ENCODE results near the gene GPR15LG.

The GPR15LG gene

DNA sequence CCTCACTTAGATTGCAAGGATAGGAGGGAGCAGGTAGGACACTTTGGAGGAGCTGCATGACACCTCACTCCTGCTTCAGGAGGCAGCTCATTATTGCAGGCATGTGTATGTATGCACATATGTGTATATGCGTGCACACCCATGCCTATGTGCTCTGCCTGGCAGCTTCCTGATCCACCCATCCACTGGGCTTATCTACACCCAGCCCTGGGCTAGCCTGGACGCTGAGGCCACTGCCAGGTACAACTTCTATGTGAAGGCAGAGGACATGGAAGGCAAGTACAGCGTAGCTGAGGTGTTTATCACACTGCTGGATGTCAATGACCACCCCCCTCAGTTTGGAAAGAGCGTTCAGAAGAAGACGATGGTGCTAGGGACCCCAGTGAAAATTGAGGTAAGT lies 38.4 kb downstream of the GPR15LG start:
- no peaks in the 10 kb centered on the region for H3K36me3 ChIP-seq (ENCODE audit: control insufficient read depth, insufficient read depth, low read length)
- H3K27me3 ChIP-seq (ENCODE audit: control insufficient read depth, insufficient read depth, low read length): peaks cover 3% of the 10 kb centered on the region

GRCh38 chr10:84213076-84213475 lies 39.5 kb downstream of the GPR15LG start:
- no peaks in the 10 kb centered on the region for H3K9me3 ChIP-seq (ENCODE audit: control insufficient read depth, low read length)
- no peak overlapping the region for H3K9ac ChIP-seq (ENCODE audit: low read length)
- peaks cover 3% of the 10 kb centered on the region for H3K27me3 ChIP-seq (ENCODE audit: control insufficient read depth, insufficient read depth, low read length)
- no peaks in the 10 kb centered on the region for H3K36me3 ChIP-seq (ENCODE audit: control insufficient read depth, insufficient read depth, low read length)
- H3K4me1 ChIP-seq (ENCODE audit: control insufficient read depth, insufficient read depth, low read length): no peaks in the 10 kb centered on the region
- no peak overlapping the region for H3K4me3 ChIP-seq (ENCODE audit: low read length)

More for the DNA sequence above, 38.4 kb downstream of the GPR15LG start:
- Histone ChIP-seq H3K4me1 (ENCODE audit: control insufficient read depth, insufficient read depth, low read length) (no peaks in the 10 kb centered on the region), H3K9ac (ENCODE audit: low read length) (no peak overlapping the region), H3K4me3 (ENCODE audit: low read length) (no peak overlapping the region), H3K9me3 (ENCODE audit: control insufficient read depth, low read length) (no peaks in the 10 kb centered on the region)

DNA sequence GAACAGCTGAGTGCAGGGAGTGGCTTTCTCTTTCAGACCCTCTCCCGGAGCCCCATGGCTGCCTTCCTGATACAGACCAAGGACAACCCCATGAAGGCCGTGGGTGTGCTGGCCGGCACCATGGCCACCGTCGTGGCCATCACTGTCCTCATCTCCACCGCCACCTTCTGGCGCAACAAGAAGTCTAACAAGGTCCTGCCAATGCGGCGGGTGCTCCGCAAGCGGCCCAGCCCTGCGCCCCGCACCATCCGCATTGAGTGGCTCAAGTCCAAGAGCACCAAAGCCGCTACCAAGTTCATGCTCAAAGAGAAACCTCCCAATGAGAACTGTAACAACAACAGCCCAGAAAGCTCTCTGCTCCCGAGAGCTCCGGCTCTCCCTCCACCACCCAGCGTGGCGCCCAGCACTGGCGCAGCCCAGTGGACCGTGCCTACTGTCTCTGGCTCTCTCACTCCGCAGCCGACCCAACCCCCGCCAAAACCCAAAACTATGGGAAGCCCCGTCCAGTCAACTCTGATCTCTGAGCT lies 40.5 kb downstream of the GPR15LG start:
- peaks cover 3% of the 10 kb centered on the region for H3K27me3 ChIP-seq (ENCODE audit: control insufficient read depth, insufficient read depth, low read length)
- no peak overlapping the region for H3K4me3 ChIP-seq (ENCODE audit: low read length)
- no peaks in the 10 kb centered on the region for H3K36me3 ChIP-seq (ENCODE audit: control insufficient read depth, insufficient read depth, low read length)
- no peaks in the 10 kb centered on the region for H3K9me3 ChIP-seq (ENCODE audit: control insufficient read depth, low read length)
- no peaks in the 10 kb centered on the region for H3K4me1 ChIP-seq (ENCODE audit: control insufficient read depth, insufficient read depth, low read length)
- no peak overlapping the region for H3K9ac ChIP-seq (ENCODE audit: low read length)

- Histone ChIP-seq H3K4me1 (ENCODE audit: control insufficient read depth, insufficient read depth, low read length) (no peaks in the 10 kb centered on the region), H3K4me3 (ENCODE audit: low read length) (no peak overlapping the region), H3K9ac (ENCODE audit: low read length) (no peak overlapping the region), H3K9me3 (ENCODE audit: control insufficient read depth, low read length) (no peaks in the 10 kb centered on the region), H3K36me3 (ENCODE audit: control insufficient read depth, insufficient read depth, low read length) (no peaks in the 10 kb centered on the region), H3K27me3 (ENCODE audit: control insufficient read depth, insufficient read depth, low read length) (peaks cover 3% of the 10 kb centered on the region)
Measured at GRCh38 chr10:84214612-84215235, 41.1 kb downstream of the GPR15LG start.

DNA sequence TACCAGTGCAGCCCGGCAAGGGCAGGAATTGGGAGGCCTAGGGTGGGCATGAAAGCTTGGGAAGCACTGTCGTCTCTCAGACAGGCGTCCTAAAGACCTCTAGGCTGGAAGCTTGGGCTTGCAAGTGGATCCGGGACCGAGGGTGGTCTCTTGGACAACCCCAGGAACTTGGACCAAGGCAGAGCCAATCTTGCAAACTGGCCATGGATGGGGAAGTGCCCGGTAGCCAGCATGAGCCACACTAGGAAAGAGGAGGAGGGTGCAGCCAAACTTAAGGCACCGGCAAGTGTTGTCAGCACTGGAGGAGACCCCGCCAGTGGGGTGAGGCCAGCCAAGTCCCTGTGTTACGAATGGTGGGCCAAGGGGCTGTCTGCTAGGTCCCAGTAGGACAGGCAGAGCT lies 43.2 kb downstream of the GPR15LG start:
- Histone ChIP-seq H3K27me3 (ENCODE audit: control insufficient read depth, insufficient read depth, low read length) (peaks cover 3% of the 10 kb centered on the region), H3K36me3 (ENCODE audit: control insufficient read depth, insufficient read depth, low read length) (no peaks in the 10 kb centered on the region), H3K9ac (ENCODE audit: low read length) (no peak overlapping the region), H3K4me3 (ENCODE audit: low read length) (no peak overlapping the region), H3K9me3 (ENCODE audit: control insufficient read depth, low read length) (no peaks in the 10 kb centered on the region), H3K4me1 (ENCODE audit: control insufficient read depth, insufficient read depth, low read length) (no peaks in the 10 kb centered on the region)

DNA sequence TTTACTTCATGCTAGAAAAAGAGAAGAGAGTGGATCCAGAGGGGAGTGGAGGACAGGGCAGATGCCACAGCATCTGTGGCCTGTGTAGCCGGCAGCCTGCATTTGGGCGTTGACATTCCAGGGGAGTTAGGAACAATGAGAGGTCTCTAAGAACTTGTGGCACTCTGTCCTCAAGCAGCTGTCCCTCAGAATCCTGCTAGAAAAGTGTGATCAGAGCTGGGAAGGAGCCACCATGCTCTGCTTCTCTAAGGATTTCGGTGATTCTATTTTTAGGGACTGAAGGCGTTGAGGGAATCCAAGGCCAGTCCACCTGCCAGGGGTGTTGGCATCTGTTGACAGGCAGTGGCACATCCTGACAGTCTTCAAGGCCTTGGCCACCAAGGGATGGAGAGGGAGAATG lies 44.1 kb downstream of the GPR15LG start:
- no peaks in the 10 kb centered on the region for H3K9me3 ChIP-seq (ENCODE audit: control insufficient read depth, low read length)
- H3K27me3 ChIP-seq (ENCODE audit: control insufficient read depth, insufficient read depth, low read length): peaks cover 3% of the 10 kb centered on the region
- no peaks in the 10 kb centered on the region for H3K36me3 ChIP-seq (ENCODE audit: control insufficient read depth, insufficient read depth, low read length)
- H3K4me3 ChIP-seq (ENCODE audit: low read length): no peak overlapping the region
- no peaks in the 10 kb centered on the region for H3K4me1 ChIP-seq (ENCODE audit: control insufficient read depth, insufficient read depth, low read length)
- H3K9ac ChIP-seq (ENCODE audit: low read length): no peak overlapping the region

- H3K9ac ChIP-seq (ENCODE audit: low read length): no peak overlapping the region
Measured at GRCh38 chr10:84221916-84222315, 48.3 kb downstream of the GPR15LG start.

GRCh38 chr10:84224411-84225028 lies 50.9 kb downstream of the GPR15LG start:
- no peaks in the 10 kb centered on the region for H3K9me3 ChIP-seq (ENCODE audit: control insufficient read depth, low read length)
- H3K36me3 ChIP-seq (ENCODE audit: control insufficient read depth, insufficient read depth, low read length): no peaks in the 10 kb centered on the region
- H3K9ac ChIP-seq (ENCODE audit: low read length): no peak overlapping the region
- no peaks in the 10 kb centered on the region for H3K27me3 ChIP-seq (ENCODE audit: control insufficient read depth, insufficient read depth, low read length)
- no peaks in the 10 kb centered on the region for H3K4me1 ChIP-seq (ENCODE audit: control insufficient read depth, insufficient read depth, low read length)
- H3K4me3 ChIP-seq (ENCODE audit: low read length): no peak overlapping the region

More at GRCh38 chr10:84221916-84222315, 48.3 kb downstream of the GPR15LG start:
- H3K27me3 ChIP-seq (ENCODE audit: control insufficient read depth, insufficient read depth, low read length): no peaks in the 10 kb centered on the region
- no peak overlapping the region for H3K4me3 ChIP-seq (ENCODE audit: low read length)
- no peaks in the 10 kb centered on the region for H3K36me3 ChIP-seq (ENCODE audit: control insufficient read depth, insufficient read depth, low read length)
- H3K9me3 ChIP-seq (ENCODE audit: control insufficient read depth, low read length): no peaks in the 10 kb centered on the region
- no peaks in the 10 kb centered on the region for H3K4me1 ChIP-seq (ENCODE audit: control insufficient read depth, insufficient read depth, low read length)

GRCh38 chr10:84225427-84226173 lies 52.0 kb downstream of the GPR15LG start, which contains the start of gene LRIT2:
Gene LRIT2 (minus strand): TSS chr10:84225544. CDS start chr10:84225520, 24 bp downstream.
- no peak within 1 kb of the TSS for H3K4me3 ChIP-seq (ENCODE audit: low read length)
- no peaks in the 10 kb centered on the region for H3K36me3 ChIP-seq (ENCODE audit: control insufficient read depth, insufficient read depth, low read length)
- no peaks in the 10 kb centered on the region for H3K9me3 ChIP-seq (ENCODE audit: control insufficient read depth, low read length)
- H3K4me1 ChIP-seq (ENCODE audit: control insufficient read depth, insufficient read depth, low read length): no peaks in the 10 kb centered on the region
- H3K27me3 ChIP-seq (ENCODE audit: control insufficient read depth, insufficient read depth, low read length): no peaks in the 10 kb centered on the region
- no peak within 1 kb of the TSS for H3K9ac ChIP-seq (ENCODE audit: low read length)

DNA sequence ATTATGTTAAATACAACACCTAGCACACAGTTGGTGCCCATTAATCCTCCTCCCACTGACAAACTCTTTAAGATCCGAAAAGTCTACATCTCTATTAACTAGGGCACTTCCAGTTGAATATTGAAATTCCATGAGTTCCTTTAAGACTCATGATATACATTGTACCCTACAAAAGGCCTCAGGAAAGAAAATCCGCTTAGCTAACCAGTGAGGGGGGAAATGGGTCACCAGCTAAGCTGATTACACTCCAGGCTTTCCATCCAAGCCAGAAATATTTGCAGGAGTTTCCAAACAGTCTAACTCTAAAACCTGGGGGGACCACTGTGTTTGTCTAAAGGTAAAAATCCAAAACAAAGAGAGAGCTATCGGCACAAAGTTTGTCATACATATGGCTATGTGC lies 53.0 kb downstream of the GPR15LG start:
- no peaks in the 10 kb centered on the region for H3K36me3 ChIP-seq (ENCODE audit: control insufficient read depth, insufficient read depth, low read length)
- no peak overlapping the region for H3K4me3 ChIP-seq (ENCODE audit: low read length)
- no peak overlapping the region for H3K9ac ChIP-seq (ENCODE audit: low read length)
- H3K4me1 ChIP-seq (ENCODE audit: control insufficient read depth, insufficient read depth, low read length): no peaks in the 10 kb centered on the region
- no peaks in the 10 kb centered on the region for H3K27me3 ChIP-seq (ENCODE audit: control insufficient read depth, insufficient read depth, low read length)
- no peaks in the 10 kb centered on the region for H3K9me3 ChIP-seq (ENCODE audit: control insufficient read depth, low read length)

- Histone ChIP-seq H3K36me3 (ENCODE audit: control insufficient read depth, insufficient read depth, low read length) (no peaks in the 10 kb centered on the region), H3K9ac (ENCODE audit: low read length) (no peak overlapping the region), H3K4me3 (ENCODE audit: low read length) (no peak overlapping the region), H3K4me1 (ENCODE audit: control insufficient read depth, insufficient read depth, low read length) (no peaks in the 10 kb centered on the region), H3K27me3 (ENCODE audit: control insufficient read depth, insufficient read depth, low read length) (no peaks in the 10 kb centered on the region), H3K9me3 (ENCODE audit: control insufficient read depth, low read length) (no peaks in the 10 kb centered on the region)
Measured at GRCh38 chr10:84227810-84228209, 54.2 kb downstream of the GPR15LG start.

- Histone ChIP-seq H3K4me3 (ENCODE audit: low read length) (no peak overlapping the region), H3K9ac (ENCODE audit: low read length) (no peak overlapping the region), H3K36me3 (ENCODE audit: control insufficient read depth, insufficient read depth, low read length) (no peaks in the 10 kb centered on the region), H3K9me3 (ENCODE audit: control insufficient read depth, low read length) (no peaks in the 10 kb centered on the region), H3K27me3 (ENCODE audit: control insufficient read depth, insufficient read depth, low read length) (no peaks in the 10 kb centered on the region), H3K4me1 (ENCODE audit: control insufficient read depth, insufficient read depth, low read length) (no peaks in the 10 kb centered on the region)
Measured at GRCh38 chr10:84230359-84230758, 56.8 kb downstream of the GPR15LG start.
